Measurements from ENCODE around the gene OXER1.

Gene OXER1

GRCh38 chr2:42793334-42794270, 29.7 kb upstream of the OXER1 start:
- no peak for DNase-seq

- no peak for DNase-seq
These were observed 28.8 kb upstream of the OXER1 start, which contains the start of gene HAAO for GRCh38 chr2:42792583-42793333. HAAO (minus strand) TSS chr2:42792583; CDS start chr2:42792536, 47 bp downstream.

GRCh38 chr2:42792087-42792582, 28.2 kb upstream of the OXER1 start:
- no peak for DNase-seq

- no peak for DNase-seq
These were observed 27.7 kb upstream of the OXER1 start for GRCh38 chr2:42791606-42792005.

- no peak for DNase-seq
These were observed 25.8 kb upstream of the OXER1 start for GRCh38 chr2:42789751-42790150.

- no peak for DNase-seq
These were observed 24.9 kb upstream of the OXER1 start for GRCh38 chr2:42788882-42789281.

GRCh38 chr2:42788478-42788793, 24.5 kb upstream of the OXER1 start:
- no peak for DNase-seq

- no peak for DNase-seq
These were observed 24.0 kb upstream of the OXER1 start for GRCh38 chr2:42787788-42788477.

- DNase-seq = no peak
These were observed 23.5 kb upstream of the OXER1 start for GRCh38 chr2:42787424-42787787.

- no peak for DNase-seq
These were observed 22.8 kb upstream of the OXER1 start for GRCh38 chr2:42786561-42787345.

- DNase-seq = no peak
These were observed 20.4 kb upstream of the OXER1 start for GRCh38 chr2:42784204-42784880.

GRCh38 chr2:42783511-42783910, 19.6 kb upstream of the OXER1 start:
- DNase-seq = no peak

GRCh38 chr2:42781181-42781580, 17.2 kb upstream of the OXER1 start:
- DNase-seq = no peak

GRCh38 chr2:42777883-42778805, 14.2 kb upstream of the OXER1 start:
- no peak for DNase-seq

GRCh38 chr2:42775810-42776209, 11.9 kb upstream of the OXER1 start:
- no peak for DNase-seq

- DNase-seq = no peak
These were observed 11.3 kb upstream of the OXER1 start for GRCh38 chr2:42775186-42775585.

GRCh38 chr2:42771546-42772153, 7.7 kb upstream of the OXER1 start:
- no peak for DNase-seq

- DNase-seq = no peak
These were observed 6.6 kb upstream of the OXER1 start for GRCh38 chr2:42770288-42771131.

GRCh38 chr2:42769583-42770287, 5.8 kb upstream of the OXER1 start:
- DNase-seq = no peak
